Retinal pigment epithelial cell (primary cell): ENCODE results near the gene KANSL1.

ENCODE experiments used
- DNase-seq: peaks from one replicate; pipeline ENCODE4 v3.0.0-alpha.2; 2010; ENCODE audit warnings: low read depth
- H3K4me3 ChIP-seq: 2 replicates; pipeline ENCODE4 v1.5.1; 2011; ENCODE audit warnings: mild to moderate bottlenecking, low read length, control low read depth, moderate library complexity
- CTCF ChIP-seq: conservative IDR thresholded peaks from 2 replicates; pipeline ENCODE4 v1.5.1; 2011; ENCODE audit warnings: low read depth, low read length, control low read depth, inconsistent platforms

The KANSL1 gene

DNA sequence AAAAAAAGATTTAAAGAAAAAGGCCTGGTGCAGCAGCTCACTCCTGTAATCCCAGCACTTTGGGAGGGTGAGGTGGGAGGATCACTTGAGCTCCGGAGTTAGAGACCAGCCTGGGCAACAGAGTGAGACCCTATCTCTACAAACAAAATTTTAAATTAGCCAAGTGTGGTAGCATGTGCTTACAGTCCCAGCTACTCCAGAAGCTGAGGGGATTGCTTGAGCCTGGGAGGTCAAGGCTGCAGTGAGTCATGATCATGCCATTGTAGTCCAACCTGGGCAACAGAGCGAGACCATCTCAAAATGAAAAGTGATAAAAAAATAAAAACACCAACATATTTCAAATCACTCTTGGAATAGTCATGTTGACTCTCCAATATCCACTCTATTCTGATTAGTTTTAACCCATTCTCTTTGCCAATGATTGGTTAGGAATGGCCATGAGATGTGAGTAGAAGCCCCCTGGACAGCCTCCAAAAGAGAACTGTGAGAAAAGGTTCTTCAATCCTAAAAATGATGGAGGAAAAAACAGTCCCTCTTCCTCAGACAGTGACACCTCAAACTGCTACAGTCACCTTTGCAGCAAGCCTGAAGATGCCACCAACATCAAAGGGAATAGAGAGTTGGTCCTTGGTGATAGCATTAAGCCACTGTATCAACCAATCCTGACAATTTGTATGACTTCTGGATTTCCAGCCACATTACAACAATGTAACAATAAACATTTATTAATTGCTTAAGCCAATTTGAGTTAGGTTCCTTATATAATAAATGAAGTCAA, 2.9 kb upstream of the KANSL1 start:
- no peak for TF ChIP-seq CTCF
- no peak for DNase-seq
- no peak overlapping the region for H3K4me3 ChIP-seq

GRCh38 chr17:46195217-46195855, 2.1 kb upstream of the KANSL1 start:
- H3K4me3 ChIP-seq: no peak overlapping the region
- DNase-seq: no peak
- TF ChIP-seq CTCF: no peak

DNA sequence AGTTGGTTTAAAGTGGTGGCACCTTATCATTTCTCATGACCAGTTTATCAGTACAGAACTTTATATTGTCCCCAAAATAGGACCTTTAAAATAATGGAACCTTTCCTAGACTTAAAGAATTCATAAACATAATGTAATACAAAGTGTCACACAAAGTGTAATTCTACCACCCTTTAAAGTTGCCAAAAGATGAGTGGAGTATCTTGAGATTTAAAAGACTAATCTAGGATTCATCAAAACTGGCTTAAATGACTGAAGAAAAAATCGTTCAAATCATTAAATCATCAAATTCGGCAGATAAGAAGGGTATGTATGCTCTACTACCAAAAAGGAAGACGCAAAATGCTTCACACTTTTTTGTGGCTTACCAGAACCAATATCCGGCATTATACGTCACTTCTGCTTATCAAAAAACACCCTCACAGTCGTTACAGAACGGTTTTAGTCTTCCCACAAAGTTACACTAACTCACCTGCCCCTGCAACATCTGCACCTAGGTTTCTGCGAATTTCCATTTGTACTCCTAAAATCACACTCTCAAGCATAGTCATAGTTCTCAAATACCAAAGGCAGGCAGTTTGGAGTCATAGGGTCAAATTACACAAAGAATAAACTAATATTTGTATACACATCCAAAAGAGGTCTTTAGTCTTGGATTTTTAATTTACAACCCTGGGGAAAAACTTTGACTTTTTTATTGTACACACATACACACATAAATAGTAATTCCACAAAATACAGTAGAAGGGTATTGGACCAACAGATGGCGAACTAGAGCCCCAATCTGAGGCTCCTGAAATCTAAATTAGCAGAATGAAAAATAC, 1.4 kb upstream of the KANSL1 start:
- peak overlapping the region; percentile 80 for H3K4me3 ChIP-seq
- TF ChIP-seq CTCF: peak; percentile 68
- no peak for DNase-seq

DNA sequence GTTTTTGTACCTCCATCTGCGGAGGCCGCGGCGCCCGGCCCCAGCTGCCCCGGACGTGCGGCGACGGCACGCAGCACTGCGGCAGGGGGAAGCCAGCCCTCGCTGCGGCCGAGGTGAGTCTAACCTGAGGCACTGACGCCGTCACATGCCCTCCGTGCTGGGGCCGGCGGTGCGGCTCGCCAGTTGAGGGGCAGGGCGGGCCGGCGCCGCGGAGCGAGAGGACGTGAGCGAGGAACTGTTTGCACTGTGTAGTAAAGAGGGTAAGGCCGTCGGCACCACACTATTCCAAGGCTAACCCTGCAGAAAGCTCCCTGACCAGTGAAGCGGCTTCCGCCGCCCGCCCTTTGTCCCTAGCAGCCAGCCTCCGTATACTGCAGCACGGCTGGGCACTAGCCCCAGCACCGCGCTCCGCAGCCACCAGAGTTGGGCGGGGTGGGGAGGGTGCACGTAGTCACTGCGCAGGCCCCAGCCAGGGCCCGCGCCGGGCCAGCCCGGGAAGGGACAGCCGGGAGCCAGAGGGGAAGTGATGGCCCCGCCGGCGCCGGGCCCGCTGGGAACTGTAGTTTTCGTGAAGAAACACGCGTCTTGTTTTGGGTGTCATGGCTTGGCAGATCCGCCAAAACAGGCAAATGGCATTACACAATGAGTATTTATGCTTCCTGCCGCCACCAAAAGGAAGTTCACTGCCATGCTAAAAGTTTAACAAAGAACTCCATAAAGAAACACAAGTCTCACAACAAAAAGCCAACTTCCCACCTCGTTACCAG, 580 bp upstream of the KANSL1 start:
- DNase-seq: peak; percentile 57
- no peak for TF ChIP-seq CTCF

GRCh38 chr17:46192439-46193150, 634 bp downstream of the KANSL1 start:
- DNase-seq: no peak

More for the DNA sequence above, 580 bp upstream of the KANSL1 start:
- H3K4me3 ChIP-seq: peak overlapping the region; percentile 80

More at GRCh38 chr17:46192439-46193150, 634 bp downstream of the KANSL1 start:
- peak overlapping the region; percentile 97 for H3K4me3 ChIP-seq
- no peak for TF ChIP-seq CTCF
